Sigmoid colon (tissue), 7 donors: Measurements from ENCODE around the gene CMSS1. TPM values are rescaled to one million over a fixed set of nuclear protein-coding genes. Genes with fewer than 3 reads are reported as not detected.

Experiments used
- DNase-seq: peaks from one replicate; pipeline ENCODE4 v3.0.0-alpha.2; 2019
- H3K27ac ChIP-seq, 4 donors: fragments of 200-600 bp; sonication (generic); one replicate each; pipeline ENCODE4 v1.5.1; 2016 to 2019; ENCODE audit warnings: mild to moderate bottlenecking in 1 of 4
- H3K27me3 ChIP-seq, 3 donors: fragments of 200-600 bp; sonication (generic); one replicate each; pipeline ENCODE4 v1.5.1; 2019; ENCODE audit warnings: mild to moderate bottlenecking in 1 of 3
- H3K36me3 ChIP-seq, 4 donors: fragments of 200-600 bp; sonication (generic); one replicate each; pipeline ENCODE4 v1.5.1; 2016 to 2019
- H3K4me1 ChIP-seq, 4 donors: fragments of 200-600 bp; sonication (generic); one replicate each; pipeline ENCODE4 v1.5.1; 2017 to 2019
- H3K4me3 ChIP-seq, 4 donors: fragments of 200-600 bp; sonication (generic); one replicate each; pipeline ENCODE4 v1.5.1; 2017 to 2019; ENCODE audit warnings: mild to moderate bottlenecking in 2 of 4, moderate library complexity in 1 of 4
- H3K9me3 ChIP-seq, 4 donors: fragments of 200-600 bp in 3 of 4; sonication (generic) in 3 of 4; one replicate each; pipeline versions ENCODE4 v1.5.1 to v1.6.1; 2013 to 2019
- EP300 ChIP-seq, 4 donors: sonication (generic); formaldehyde crosslinking; IDR thresholded peaks; one replicate each; pipeline ENCODE4 v1.6.1; 2017; ENCODE audit warnings: antibody characterized with exemption in 4 of 4
- POLR2A ChIP-seq, 2 donors: fragments of 450-650 bp; IDR thresholded peaks; one replicate each; pipeline ENCODE4 v1.6.1; 2016; ENCODE audit warnings: antibody characterized with exemption in 2 of 2, mild to moderate bottlenecking in 2 of 2, moderate library complexity in 2 of 2
- POLR2AphosphoS5 ChIP-seq, 4 donors: sonication (generic); formaldehyde crosslinking; IDR thresholded peaks; one replicate each; pipeline ENCODE4 v1.6.1; 2017; ENCODE audit warnings: antibody characterized with exemption in 4 of 4
- WGBS, 2 donors: extraction: QIAGEN DNeasy Blood & Tissue Kit; methylation state at CpG; one replicate each; pipeline ENCODE4 v1.1.7; 2013; 5-methylcytosine and 5-hydroxymethylcytosine counted together
- intact Hi-C: fragments of 100-400 bp; cut with DNase I; formaldehyde crosslinking; loops from one replicate; pipeline ENCODE4 v1.15.1; 2023
- polyA plus RNA-seq, 3 donors: library from polyadenylated mRNA; stranded (reverse); fragments of 200-250 nt; gene quantifications; one replicate each; pipeline ENCODE4 v1.2.3, GENCODE V29; 2013
- total RNA-seq, 4 donors: library from RNA; depleted of rRNA; stranded (reverse); fragments of >200 nt; gene quantifications; one replicate each; pipeline ENCODE4 v1.1.0, GENCODE V29; 2016
- TF ChIP-seq, protein P1 (sequence below), 4 experiments: fragments of 450-650 bp in 3 of 4; fragments of 200-600 bp in 1 of 4; IDR thresholded peaks; one replicate each; pipeline ENCODE4 v1.5.1; 2016 to 2019; ENCODE audit warnings: antibody characterized with exemption in 4 of 4, mild to moderate bottlenecking in 3 of 4, moderate library complexity in 2 of 4
- donor health status: healthy with polysubstance abuse.
- donor health status: Bipolar disorder and iron deficiency.
- donor health status: healthy.

Gene CMSS1
- total and polyA plus RNA-seq, 7 donors = 6.0 to 19.4 (median 13.9) TPM

DNA sequence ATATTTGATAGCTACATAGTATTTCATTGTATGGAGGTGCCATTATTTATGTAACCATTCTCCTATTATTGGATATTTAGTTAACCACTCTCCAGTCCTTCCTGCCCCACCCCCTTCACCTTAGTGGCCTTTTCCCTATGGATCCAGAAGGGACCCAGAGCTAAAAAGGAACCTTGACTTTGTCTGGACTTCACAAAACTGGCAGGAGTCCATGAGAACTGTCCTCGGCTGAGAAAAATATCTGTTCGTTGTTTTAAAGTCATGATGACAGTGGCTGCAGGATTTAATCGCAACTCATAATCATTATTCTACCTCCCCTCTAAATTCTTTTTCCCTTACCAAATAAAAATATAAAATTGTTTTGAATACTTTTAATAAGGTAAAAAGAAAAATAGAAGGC is 129.7 kb downstream of the CMSS1 start:
- H3K4me1 ChIP-seq = peaks cover 0 to 47% (median 28%) of the 10 kb centered on the region in 4 donors
- intact Hi-C loops = no loop called here
- 91 to 95% methylated on average over 3 of the region's 3 CpGs for WGBS, 2 donors

DNA sequence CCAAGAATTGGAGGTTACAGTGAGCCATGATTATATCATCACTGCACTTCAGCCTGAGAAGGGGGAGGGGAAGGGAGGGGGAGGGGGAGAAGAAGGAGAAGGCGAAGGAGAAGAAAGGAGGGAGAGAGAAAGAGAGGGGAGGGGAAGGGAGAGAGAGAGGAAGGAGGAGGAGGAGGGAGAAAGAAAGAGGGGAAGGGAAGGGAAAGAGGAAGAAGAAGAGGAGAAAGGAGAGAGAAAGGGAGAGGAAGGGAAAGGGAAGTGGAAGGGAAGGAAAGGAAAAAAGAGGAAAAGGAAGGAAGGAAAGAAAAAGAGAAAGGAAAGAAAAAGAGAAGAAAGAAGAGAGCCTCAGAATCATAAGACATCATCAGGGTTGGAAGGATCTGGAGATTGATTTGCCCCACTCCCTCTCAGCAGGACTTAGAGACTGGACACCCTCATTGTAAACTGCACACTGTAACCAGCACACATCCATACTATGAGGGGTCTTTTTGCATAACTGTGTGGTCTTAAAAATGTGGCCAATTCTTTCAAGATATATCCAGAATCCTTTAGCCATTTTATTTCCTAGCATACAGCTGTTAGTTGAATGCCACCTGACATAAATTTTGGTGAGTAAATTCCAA is 130.9 kb downstream of the CMSS1 start:
- Histone ChIP-seq H3K4me3 (no peak overlapping the region), H3K9me3 (no peaks in the 10 kb centered on the region), H3K27me3 (no peaks in the 10 kb centered on the region), H3K4me1 (peaks cover 0 to 46% (median 27%) of the 10 kb centered on the region in 4 donors), H3K27ac (peak overlapping the region in 3 of 4 donors; percentile 30 to 51 (median 42)), H3K36me3 (no peaks in the 10 kb centered on the region)
- no peak for DNase-seq
- intact Hi-C loops = no loop called here
- 97% methylated on average over 1 of the region's 1 CpG for WGBS, 2 donors
- no peak for TF ChIP-seq POLR2AphosphoS5 (IDR thresholded peaks at IDR 0.05)
- TF ChIP-seq POLR2A (IDR thresholded peaks at IDR 0.05) = no peak
- no peak for TF ChIP-seq EP300 (IDR thresholded peaks at IDR 0.05)
- TF ChIP-seq, protein P1, sequence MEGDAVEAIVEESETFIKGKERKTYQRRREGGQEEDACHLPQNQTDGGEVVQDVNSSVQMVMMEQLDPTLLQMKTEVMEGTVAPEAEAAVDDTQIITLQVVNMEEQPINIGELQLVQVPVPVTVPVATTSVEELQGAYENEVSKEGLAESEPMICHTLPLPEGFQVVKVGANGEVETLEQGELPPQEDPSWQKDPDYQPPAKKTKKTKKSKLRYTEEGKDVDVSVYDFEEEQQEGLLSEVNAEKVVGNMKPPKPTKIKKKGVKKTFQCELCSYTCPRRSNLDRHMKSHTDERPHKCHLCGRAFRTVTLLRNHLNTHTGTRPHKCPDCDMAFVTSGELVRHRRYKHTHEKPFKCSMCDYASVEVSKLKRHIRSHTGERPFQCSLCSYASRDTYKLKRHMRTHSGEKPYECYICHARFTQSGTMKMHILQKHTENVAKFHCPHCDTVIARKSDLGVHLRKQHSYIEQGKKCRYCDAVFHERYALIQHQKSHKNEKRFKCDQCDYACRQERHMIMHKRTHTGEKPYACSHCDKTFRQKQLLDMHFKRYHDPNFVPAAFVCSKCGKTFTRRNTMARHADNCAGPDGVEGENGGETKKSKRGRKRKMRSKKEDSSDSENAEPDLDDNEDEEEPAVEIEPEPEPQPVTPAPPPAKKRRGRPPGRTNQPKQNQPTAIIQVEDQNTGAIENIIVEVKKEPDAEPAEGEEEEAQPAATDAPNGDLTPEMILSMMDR (IDR thresholded peaks at IDR 0.05) = no peak

More for the DNA sequence above, 129.7 kb downstream of the CMSS1 start:
- TF ChIP-seq, protein P1 (IDR thresholded peaks at IDR 0.05) = no peak
- TF ChIP-seq POLR2A (IDR thresholded peaks at IDR 0.05) (no peak), POLR2AphosphoS5 (IDR thresholded peaks at IDR 0.05) (no peak), EP300 (IDR thresholded peaks at IDR 0.05) (no peak)
- H3K36me3 ChIP-seq = no peaks in the 10 kb centered on the region
- peak overlapping the region in 2 of 4 donors; percentile 43 to 51 for H3K27ac ChIP-seq
- no peaks in the 10 kb centered on the region for H3K9me3 ChIP-seq
- H3K4me3 ChIP-seq = no peak overlapping the region
- H3K27me3 ChIP-seq = no peaks in the 10 kb centered on the region
- no peak for DNase-seq

DNA sequence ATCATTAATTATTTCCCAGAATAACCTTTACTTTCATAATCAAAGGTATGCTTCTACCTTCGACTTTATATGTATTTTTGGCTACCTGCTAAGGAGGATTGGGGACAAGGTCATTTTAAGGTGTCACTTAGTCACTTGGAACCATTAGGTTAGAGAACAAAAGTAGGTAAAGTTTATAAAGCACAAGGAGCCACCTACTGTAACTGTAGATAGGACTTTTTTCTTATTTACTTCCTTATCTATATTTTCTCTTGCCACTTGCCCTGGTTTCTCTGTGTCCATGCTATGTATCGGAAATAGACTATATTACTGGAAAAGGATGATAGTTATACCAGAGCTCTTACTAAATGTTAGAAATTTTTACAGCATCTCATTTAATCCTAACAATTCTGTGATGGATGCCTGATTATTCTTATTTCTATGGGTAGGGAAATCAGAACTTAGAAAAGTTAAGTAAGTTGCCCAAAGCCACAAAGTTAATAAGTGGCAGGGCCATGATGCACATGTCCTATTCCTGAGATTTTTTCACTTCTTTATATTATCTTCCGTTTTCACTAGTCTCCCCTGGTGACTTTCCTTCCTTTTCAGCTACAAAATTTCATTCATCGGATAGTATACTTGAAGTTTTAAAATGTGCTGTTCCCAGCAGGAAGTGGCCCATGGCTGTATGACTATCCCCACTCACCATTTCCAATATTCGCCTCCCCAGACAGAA is 132.5 kb downstream of the CMSS1 start:
- H3K4me1 ChIP-seq = peaks cover 0 to 31% (median 13%) of the 10 kb centered on the region in 4 donors

DNA sequence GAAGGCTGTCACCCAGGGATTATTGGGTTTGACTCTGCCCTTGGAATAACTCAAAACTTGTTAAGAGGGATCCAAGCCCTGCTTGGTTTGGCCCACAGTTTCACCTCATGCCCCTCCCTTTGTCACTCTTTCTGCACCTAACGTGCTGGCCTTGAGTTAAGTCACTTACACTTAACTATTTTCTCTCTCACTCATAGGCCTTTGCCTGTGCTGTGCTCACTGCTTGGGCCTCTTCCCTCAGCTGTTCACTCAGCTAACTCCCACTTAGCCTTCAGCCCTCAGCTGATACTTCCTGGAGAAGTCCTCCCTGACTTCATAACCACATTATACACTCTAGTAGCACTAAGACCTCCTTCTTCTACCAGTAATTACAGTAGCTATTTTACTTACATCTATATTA is 133.3 kb downstream of the CMSS1 start:
- intact Hi-C loops = no loop called here

More for the DNA sequence above, 132.5 kb downstream of the CMSS1 start:
- TF ChIP-seq POLR2AphosphoS5 (IDR thresholded peaks at IDR 0.05) = no peak
- no peak for TF ChIP-seq EP300 (IDR thresholded peaks at IDR 0.05)
- TF ChIP-seq POLR2A (IDR thresholded peaks at IDR 0.05) = no peak
- no peak for DNase-seq
- H3K27me3 ChIP-seq = no peaks in the 10 kb centered on the region
- intact Hi-C loops = no loop called here
- WGBS, 2 donors = 78 to 94% methylated on average over 5 of the region's 5 CpGs
- no peaks in the 10 kb centered on the region for H3K9me3 ChIP-seq
- H3K27ac ChIP-seq = peak overlapping the region in 2 of 4 donors; percentile 40 to 42
- no peak overlapping the region for H3K4me3 ChIP-seq
- no peaks in the 10 kb centered on the region for H3K36me3 ChIP-seq

DNA sequence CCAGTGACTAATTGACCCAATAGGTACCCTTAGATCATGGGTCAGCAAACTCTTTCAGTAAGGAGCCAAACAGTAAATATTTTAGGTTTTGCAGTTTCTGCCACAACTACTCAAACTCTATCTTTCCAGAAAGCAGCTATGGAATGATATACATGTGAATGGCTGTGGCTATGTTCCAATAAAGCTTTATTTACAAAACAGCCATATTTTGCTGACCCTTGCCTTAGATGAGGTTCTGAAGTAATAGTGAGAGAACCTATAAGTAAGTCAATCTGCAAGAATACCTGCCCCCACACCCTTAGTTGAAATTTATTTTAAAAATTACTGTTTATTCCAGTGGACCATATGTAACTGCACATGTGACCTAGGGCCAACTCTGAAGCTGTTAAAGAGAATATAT is 134.0 kb downstream of the CMSS1 start:
- TF ChIP-seq EP300 (IDR thresholded peaks at IDR 0.05) (no peak), POLR2A (IDR thresholded peaks at IDR 0.05) (no peak)
- TF ChIP-seq, protein P1 (IDR thresholded peaks at IDR 0.05) = no peak
- Histone ChIP-seq H3K4me3 (no peak overlapping the region), H3K27ac (no peak overlapping the region), H3K9me3 (no peaks in the 10 kb centered on the region), H3K4me1 (peaks cover 0 to 15% (median under 1%) of the 10 kb centered on the region in 4 donors), H3K36me3 (no peaks in the 10 kb centered on the region), H3K27me3 (no peaks in the 10 kb centered on the region)
- no peak for DNase-seq
- intact Hi-C loops = no loop called here

More for the DNA sequence above, 133.3 kb downstream of the CMSS1 start:
- Histone ChIP-seq H3K27me3 (no peaks in the 10 kb centered on the region), H3K27ac (peak overlapping the region in 1 of 4 donors; percentile 40), H3K4me3 (no peak overlapping the region), H3K9me3 (no peaks in the 10 kb centered on the region), H3K36me3 (no peaks in the 10 kb centered on the region), H3K4me1 (peaks cover 0 to 23% (median 5%) of the 10 kb centered on the region in 4 donors)
- no peak for DNase-seq
- 83 to 90% methylated on average over 1 of the region's 1 CpG for WGBS, 2 donors
- TF ChIP-seq EP300 (IDR thresholded peaks at IDR 0.05) (no peak), POLR2A (IDR thresholded peaks at IDR 0.05) (no peak), POLR2AphosphoS5 (IDR thresholded peaks at IDR 0.05) (no peak)
- TF ChIP-seq, protein P1 (IDR thresholded peaks at IDR 0.05) = no peak
